ENCODE measurements around the gene C1orf105. TPM values are rescaled to one million over a fixed set of nuclear protein-coding genes. Genes with fewer than 3 reads are reported as not detected.

The C1orf105 gene
- total RNA-seq, 1 donor from 2014 or later = not detected

GRCh38 chr1:172476218-172476811 is 55.8 kb downstream of the C1orf105 start:
- Mint-ChIP-seq H3K9me3 (ENCODE audit: low read depth) (no peaks in the 10 kb centered on the region), H3K36me3 (ENCODE audit: low read depth) (no peaks in the 10 kb centered on the region), H3K4me3 (ENCODE audit: unreplicated experiment) (no peak overlapping the region), H3K27ac (ENCODE audit: unreplicated experiment) (no peak overlapping the region), H3K27me3 (ENCODE audit: low read depth) (no peaks in the 10 kb centered on the region), H3K4me1 (ENCODE audit: low read depth) (no peaks in the 10 kb centered on the region)
- no peak for TF ChIP-seq CTCF (IDR thresholded peaks at IDR 0.05)
- DNase-seq (ENCODE audit: low spot score) = no peak

GRCh38 chr1:172477216-172477615 is 56.7 kb downstream of the C1orf105 start:
- TF ChIP-seq CTCF (IDR thresholded peaks at IDR 0.05) = no peak
- H3K36me3 Mint-ChIP-seq (ENCODE audit: low read depth) = no peaks in the 10 kb centered on the region
- no peaks in the 10 kb centered on the region for H3K4me1 Mint-ChIP-seq (ENCODE audit: low read depth)
- no peaks in the 10 kb centered on the region for H3K9me3 Mint-ChIP-seq (ENCODE audit: low read depth)
- no peak overlapping the region for H3K4me3 Mint-ChIP-seq (ENCODE audit: unreplicated experiment)
- peaks cover 2% of the 10 kb centered on the region for H3K27me3 Mint-ChIP-seq (ENCODE audit: low read depth)
- DNase-seq (ENCODE audit: low spot score) = no peak
- H3K27ac Mint-ChIP-seq (ENCODE audit: unreplicated experiment) = no peak overlapping the region

GRCh38 chr1:172477741-172478140 is 57.3 kb downstream of the C1orf105 start:
- Mint-ChIP-seq H3K27ac (ENCODE audit: unreplicated experiment) (no peak overlapping the region), H3K27me3 (ENCODE audit: low read depth) (peaks cover 2% of the 10 kb centered on the region), H3K36me3 (ENCODE audit: low read depth) (no peaks in the 10 kb centered on the region), H3K9me3 (ENCODE audit: low read depth) (no peaks in the 10 kb centered on the region), H3K4me1 (ENCODE audit: low read depth) (no peaks in the 10 kb centered on the region), H3K4me3 (ENCODE audit: unreplicated experiment) (no peak overlapping the region)
- no peak for TF ChIP-seq CTCF (IDR thresholded peaks at IDR 0.05)
- DNase-seq (ENCODE audit: low spot score) = no peak

GRCh38 chr1:172478485-172478884 is 58.0 kb downstream of the C1orf105 start:
- Mint-ChIP-seq H3K27ac (ENCODE audit: unreplicated experiment) (no peak overlapping the region), H3K9me3 (ENCODE audit: low read depth) (no peaks in the 10 kb centered on the region), H3K27me3 (ENCODE audit: low read depth) (peaks cover 2% of the 10 kb centered on the region), H3K36me3 (ENCODE audit: low read depth) (no peaks in the 10 kb centered on the region), H3K4me3 (ENCODE audit: unreplicated experiment) (no peak overlapping the region), H3K4me1 (ENCODE audit: low read depth) (peaks cover 4% of the 10 kb centered on the region)
- no peak for DNase-seq (ENCODE audit: low spot score)
- no peak for TF ChIP-seq CTCF (IDR thresholded peaks at IDR 0.05)

- peaks cover 2% of the 10 kb centered on the region for H3K27me3 Mint-ChIP-seq (ENCODE audit: low read depth)
- no peak overlapping the region for H3K4me3 Mint-ChIP-seq (ENCODE audit: unreplicated experiment)
- peaks cover 4% of the 10 kb centered on the region for H3K4me1 Mint-ChIP-seq (ENCODE audit: low read depth)
- DNase-seq (ENCODE audit: low spot score) = no peak
- H3K9me3 Mint-ChIP-seq (ENCODE audit: low read depth) = no peaks in the 10 kb centered on the region
- no peak overlapping the region for H3K27ac Mint-ChIP-seq (ENCODE audit: unreplicated experiment)
- H3K36me3 Mint-ChIP-seq (ENCODE audit: low read depth) = no peaks in the 10 kb centered on the region
- no peak for TF ChIP-seq CTCF (IDR thresholded peaks at IDR 0.05)
Observed at GRCh38 chr1:172480431-172480830, 59.9 kb downstream of the C1orf105 start.

All from chondrocyte (in vitro differentiated cells).